Upper lobe of left lung (tissue), 6 donors: ENCODE data around the gene LLCFC1. TPM values are rescaled to one million over a fixed set of nuclear protein-coding genes. Genes with fewer than 3 reads are reported as not detected.

Source experiments
- ATAC-seq, 2 donors: fragments of 200-7000 bp; cut with Tn5 transposase; one replicate each; pipeline ENCODE4 v1.9.1; 2022; ENCODE audit warnings: mild to moderate bottlenecking in 2 of 2, moderate library complexity in 2 of 2; ENCODE audit not compliant: low FRiP score in 2 of 2
- DNase-seq, 2 donors: peaks; one replicate each; pipeline ENCODE4 v3.0.0-alpha.2; 2019 to 2020
- H3K27ac ChIP-seq, 4 donors: fragments of 200-600 bp; sonication (generic); one replicate each; pipeline ENCODE4 v1.5.1; 2016 to 2019
- H3K27me3 ChIP-seq, 4 donors: fragments of 200-600 bp; sonication (generic); one replicate each; pipeline ENCODE4 v1.5.1; 2017 to 2019
- H3K36me3 ChIP-seq, 4 donors: fragments of 200-600 bp; sonication (generic); one replicate each; pipeline ENCODE4 v1.5.1; 2016 to 2019
- H3K4me1 ChIP-seq, 4 donors: fragments of 200-600 bp; sonication (generic); one replicate each; pipeline ENCODE4 v1.5.1; 2018 to 2019
- H3K4me3 ChIP-seq, 4 donors: fragments of 200-600 bp; sonication (generic); one replicate each; pipeline ENCODE4 v1.5.1; 2017 to 2019; ENCODE audit warnings: mild to moderate bottlenecking in 2 of 4, moderate library complexity in 1 of 4
- H3K9me3 ChIP-seq, 4 donors: fragments of 200-600 bp; sonication (generic); one replicate each; pipeline ENCODE4 v1.5.1; 2018 to 2019
- EP300 ChIP-seq, 4 donors: sonication (generic); formaldehyde crosslinking; IDR thresholded peaks; one replicate each; pipeline ENCODE4 v1.5.1; 2017; ENCODE audit warnings: antibody characterized with exemption in 4 of 4, control low read depth in 2 of 4
- POLR2A ChIP-seq, 4 donors: fragments of 450-650 bp; IDR thresholded peaks; one replicate each; pipeline ENCODE4 v1.5.1; 2016 to 2017; ENCODE audit warnings: antibody characterized with exemption in 4 of 4, mild to moderate bottlenecking in 2 of 4
- POLR2AphosphoS5 ChIP-seq, 2 donors: sonication (generic); formaldehyde crosslinking; IDR thresholded peaks; one replicate each; pipeline ENCODE4 v1.5.1; 2017; ENCODE audit warnings: antibody characterized with exemption in 2 of 2
- WGBS, 2 donors: methylation state at CpG; one replicate each; pipeline ENCODE4 v1.1.5; 2017 to 2018; 5-methylcytosine and 5-hydroxymethylcytosine counted together
- total RNA-seq, 6 donors: library from RNA; depleted of rRNA in 4 of 6; stranded (reverse); fragments of >200 nt in 4 of 6; gene quantifications; one replicate each; pipeline versions ENCODE4 v1.1.0 to v1.2.1, GENCODE V29; 2016 to 2021
- TF ChIP-seq, protein P1 (sequence below), 6 experiments: fragments of 450-650 bp in 4 of 6; fragments of 200-600 bp in 2 of 6; sonication (generic) in 2 of 6; IDR thresholded peaks; one replicate each; pipeline ENCODE4 v1.5.1; 2016 to 2019; ENCODE audit warnings: antibody characterized with exemption in 6 of 6
- donor health status: DM: no; HTN: no; CAD: no; lungs with moderate emphysema.
- donor health status: DM: no; HTN: yes; CAD: no; lungs with severe emphysema.

LLCFC1 gene
- total RNA-seq, 6 donors from 2014 or later, result not detected

DNA sequence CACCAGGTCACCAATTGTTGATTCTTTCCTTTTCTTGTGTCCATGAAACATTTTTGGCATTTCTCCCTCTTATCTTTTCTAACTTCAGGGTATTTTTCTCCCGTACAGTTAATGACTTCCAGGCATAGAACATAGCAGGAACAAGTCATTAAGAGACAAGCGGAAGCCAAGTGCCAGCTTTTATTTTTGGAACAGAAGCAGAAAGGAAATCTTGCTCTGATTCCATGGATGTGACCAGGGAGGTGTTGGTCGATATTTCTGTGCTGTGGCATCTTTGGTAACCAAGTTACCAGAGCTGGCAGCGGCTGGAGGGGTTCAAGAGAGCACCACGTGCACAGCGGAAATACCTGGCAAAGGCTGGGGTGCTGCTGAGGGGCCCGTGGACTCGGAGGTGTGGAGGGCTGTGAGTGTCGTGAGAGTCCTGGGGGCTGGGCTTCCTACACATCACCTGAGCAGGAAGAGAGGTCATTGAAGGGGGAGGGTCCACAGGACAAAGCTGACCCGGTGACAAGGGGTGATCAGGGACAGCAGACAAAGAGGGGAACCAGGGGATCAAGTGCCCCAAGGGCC lies 1.8 kb downstream of the LLCFC1 start:
- no peaks in the 10 kb centered on the region for H3K9me3 ChIP-seq
- no peak for DNase-seq
- no peak overlapping the region for H3K4me3 ChIP-seq

DNA sequence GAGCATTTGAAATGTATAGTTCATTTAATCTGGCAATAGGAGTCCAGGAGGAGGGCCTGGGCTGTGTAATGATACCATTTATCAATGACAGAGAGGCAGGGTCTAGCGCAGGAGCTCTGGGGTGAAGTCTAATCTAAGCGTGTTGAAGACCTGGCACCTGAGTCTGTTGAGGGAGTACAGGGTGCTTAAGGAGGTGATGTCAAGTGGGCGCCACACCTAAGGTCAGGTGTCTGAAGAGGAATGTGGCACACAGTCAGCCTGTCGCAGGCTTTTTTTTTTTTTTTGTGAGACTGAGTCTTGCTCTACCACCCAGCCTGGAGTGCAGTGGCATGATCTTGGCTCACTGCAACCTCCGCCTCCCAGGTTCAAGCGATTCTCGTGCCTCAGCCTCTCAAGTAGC lies 2.3 kb downstream of the LLCFC1 start:
- peaks cover 0 to 7% (median 2%) of the 10 kb centered on the region in 4 donors for H3K4me1 ChIP-seq
- no peaks in the 10 kb centered on the region for H3K27me3 ChIP-seq
- TF ChIP-seq, protein P1, sequence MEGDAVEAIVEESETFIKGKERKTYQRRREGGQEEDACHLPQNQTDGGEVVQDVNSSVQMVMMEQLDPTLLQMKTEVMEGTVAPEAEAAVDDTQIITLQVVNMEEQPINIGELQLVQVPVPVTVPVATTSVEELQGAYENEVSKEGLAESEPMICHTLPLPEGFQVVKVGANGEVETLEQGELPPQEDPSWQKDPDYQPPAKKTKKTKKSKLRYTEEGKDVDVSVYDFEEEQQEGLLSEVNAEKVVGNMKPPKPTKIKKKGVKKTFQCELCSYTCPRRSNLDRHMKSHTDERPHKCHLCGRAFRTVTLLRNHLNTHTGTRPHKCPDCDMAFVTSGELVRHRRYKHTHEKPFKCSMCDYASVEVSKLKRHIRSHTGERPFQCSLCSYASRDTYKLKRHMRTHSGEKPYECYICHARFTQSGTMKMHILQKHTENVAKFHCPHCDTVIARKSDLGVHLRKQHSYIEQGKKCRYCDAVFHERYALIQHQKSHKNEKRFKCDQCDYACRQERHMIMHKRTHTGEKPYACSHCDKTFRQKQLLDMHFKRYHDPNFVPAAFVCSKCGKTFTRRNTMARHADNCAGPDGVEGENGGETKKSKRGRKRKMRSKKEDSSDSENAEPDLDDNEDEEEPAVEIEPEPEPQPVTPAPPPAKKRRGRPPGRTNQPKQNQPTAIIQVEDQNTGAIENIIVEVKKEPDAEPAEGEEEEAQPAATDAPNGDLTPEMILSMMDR (IDR thresholded peaks at IDR 0.05), result no peak
- TF ChIP-seq POLR2A (IDR thresholded peaks at IDR 0.05) (no peak), EP300 (IDR thresholded peaks at IDR 0.05) (no peak), POLR2AphosphoS5 (IDR thresholded peaks at IDR 0.05) (no peak)
- no peaks in the 10 kb centered on the region for H3K36me3 ChIP-seq
- DNase-seq, result no peak
- no peak overlapping the region for H3K27ac ChIP-seq
- ATAC-seq, result no peak
- no peak overlapping the region for H3K4me3 ChIP-seq
- 80% methylated on average over 7 of the region's 7 CpGs for WGBS, 2 donors
- H3K9me3 ChIP-seq, result no peaks in the 10 kb centered on the region

More for the DNA sequence above, 1.8 kb downstream of the LLCFC1 start:
- TF ChIP-seq, protein P1 (IDR thresholded peaks at IDR 0.05), result no peak
- TF ChIP-seq EP300 (IDR thresholded peaks at IDR 0.05), result no peak
- TF ChIP-seq POLR2AphosphoS5 (IDR thresholded peaks at IDR 0.05), result no peak
- TF ChIP-seq POLR2A (IDR thresholded peaks at IDR 0.05), result no peak
- Histone ChIP-seq H3K4me1 (peaks cover 0 to 7% (median 2%) of the 10 kb centered on the region in 4 donors), H3K27ac (no peak overlapping the region), H3K27me3 (no peaks in the 10 kb centered on the region), H3K36me3 (no peaks in the 10 kb centered on the region)
- WGBS, 2 donors, result 45 to 46% methylated on average over 8 to 10 of the region's 10 CpGs
- ATAC-seq, result no peak

DNA sequence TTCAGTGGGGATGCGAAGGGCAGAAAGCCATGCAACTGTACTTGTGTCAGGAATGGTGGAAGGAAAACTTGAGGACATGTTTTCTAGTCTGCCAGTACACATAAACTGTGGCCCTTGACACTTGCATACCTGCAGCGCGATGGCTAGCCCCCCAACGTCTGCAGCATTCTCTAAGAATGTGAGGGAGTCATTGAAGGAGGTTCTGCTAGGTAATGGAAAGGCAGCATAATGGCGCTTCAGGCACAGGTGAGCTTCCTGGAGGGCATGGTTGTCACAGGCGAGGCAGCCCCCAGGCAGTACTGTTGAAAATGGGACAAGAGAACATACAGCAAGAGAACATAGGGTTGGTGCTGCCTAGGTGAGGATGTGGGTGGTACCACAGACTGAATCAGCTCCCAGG lies 3.5 kb downstream of the LLCFC1 start:
- DNase-seq (no peak), ATAC-seq (no peak)
- Histone ChIP-seq H3K27me3 (no peaks in the 10 kb centered on the region), H3K27ac (no peak overlapping the region), H3K9me3 (no peaks in the 10 kb centered on the region), H3K36me3 (no peaks in the 10 kb centered on the region), H3K4me1 (peaks cover 0 to 7% (median 2%) of the 10 kb centered on the region in 4 donors), H3K4me3 (no peak overlapping the region)
- WGBS, 2 donors, result 94 to 100% methylated on average over 6 of the region's 6 CpGs
- TF ChIP-seq, protein P1 (IDR thresholded peaks at IDR 0.05), result no peak
- TF ChIP-seq EP300 (IDR thresholded peaks at IDR 0.05) (no peak), POLR2AphosphoS5 (IDR thresholded peaks at IDR 0.05) (no peak), POLR2A (IDR thresholded peaks at IDR 0.05) (no peak)

DNA sequence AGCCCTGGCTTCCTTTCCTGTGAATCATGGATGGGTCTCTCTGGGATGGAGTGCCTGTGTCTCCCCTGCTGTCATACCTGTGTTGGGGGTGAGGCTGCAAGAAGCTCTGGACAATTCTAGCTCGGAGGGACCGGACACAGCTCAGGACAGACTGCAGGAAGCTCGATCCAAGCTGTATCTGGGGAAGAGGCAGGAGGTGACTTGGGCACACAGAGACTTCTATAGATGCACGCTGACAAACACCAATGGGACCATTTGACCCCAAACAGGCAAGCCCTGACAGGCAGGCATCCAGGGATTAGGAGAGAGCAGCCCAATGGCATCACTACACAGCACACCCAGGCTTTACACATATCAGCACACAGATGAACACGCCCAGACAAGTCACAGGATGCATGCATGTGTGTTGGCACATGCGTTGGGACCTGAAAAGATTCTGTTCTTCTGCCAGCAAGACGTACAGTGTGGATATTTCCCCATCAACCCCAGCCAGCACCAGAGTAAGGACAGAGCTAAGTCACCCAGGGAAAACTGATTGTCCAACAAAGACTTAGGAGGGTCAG lies 4.5 kb downstream of the LLCFC1 start:
- H3K9me3 ChIP-seq, result no peaks in the 10 kb centered on the region
- no peak for ATAC-seq
- H3K27ac ChIP-seq, result no peak overlapping the region
- H3K36me3 ChIP-seq, result no peaks in the 10 kb centered on the region
- no peak for TF ChIP-seq POLR2AphosphoS5 (IDR thresholded peaks at IDR 0.05)
- TF ChIP-seq POLR2A (IDR thresholded peaks at IDR 0.05), result no peak
- TF ChIP-seq, protein P1 (IDR thresholded peaks at IDR 0.05), result no peak
- TF ChIP-seq EP300 (IDR thresholded peaks at IDR 0.05), result no peak
- H3K4me1 ChIP-seq, result peaks cover 0 to 7% (median 2%) of the 10 kb centered on the region in 4 donors
- DNase-seq, result no peak
- no peaks in the 10 kb centered on the region for H3K27me3 ChIP-seq
- 76 to 92% methylated on average over 4 to 7 of the region's 7 CpGs for WGBS, 2 donors
- H3K4me3 ChIP-seq, result no peak overlapping the region

DNA sequence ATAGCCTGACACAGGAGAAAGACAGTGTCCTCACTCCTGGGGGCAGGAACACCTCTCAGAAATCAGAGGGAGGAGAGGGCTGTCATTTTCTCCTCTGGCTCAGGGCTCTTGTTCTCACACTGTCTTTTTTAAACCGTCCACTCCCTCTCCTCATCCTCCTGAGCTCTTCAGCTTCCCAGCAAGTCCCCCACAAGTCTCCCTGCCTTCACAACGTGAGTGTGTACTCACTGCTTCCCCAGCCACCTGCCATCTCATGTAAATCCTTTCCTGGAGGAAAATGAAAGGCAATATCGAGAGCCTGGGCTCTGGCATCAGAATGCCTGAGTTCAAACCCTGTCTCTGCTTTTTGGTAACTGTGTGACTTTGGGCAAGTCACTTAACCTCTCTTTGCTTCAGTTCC lies 5.7 kb downstream of the LLCFC1 start:
- ATAC-seq (no peak), DNase-seq (no peak)
- 67 to 70% methylated on average over 3 of the region's 3 CpGs for WGBS, 2 donors
- TF ChIP-seq EP300 (IDR thresholded peaks at IDR 0.05), result no peak
- TF ChIP-seq, protein P1 (IDR thresholded peaks at IDR 0.05), result no peak
- TF ChIP-seq POLR2A (IDR thresholded peaks at IDR 0.05), result no peak
- TF ChIP-seq POLR2AphosphoS5 (IDR thresholded peaks at IDR 0.05), result no peak
- Histone ChIP-seq H3K27me3 (no peaks in the 10 kb centered on the region), H3K36me3 (no peaks in the 10 kb centered on the region), H3K4me3 (no peak overlapping the region), H3K27ac (no peak overlapping the region), H3K9me3 (no peaks in the 10 kb centered on the region), H3K4me1 (peaks cover 0 to 7% (median 2%) of the 10 kb centered on the region in 4 donors)
